Fibroblast of pulmonary artery (primary cell): ENCODE measurements around the gene MTARC1.

Source experiments
- DNase-seq: peaks from one replicate; pipeline ENCODE4 v3.0.0-alpha.2; 2010; ENCODE audit warnings: low read depth
- H3K4me3 ChIP-seq: replicated peaks from 2 replicates; pipeline ENCODE4 v1.5.1; 2011; ENCODE audit warnings: low read depth, mild to moderate bottlenecking, control low read depth, low read length, moderate library complexity
- CTCF ChIP-seq: IDR thresholded peaks from 2 replicates; pipeline ENCODE4 v1.5.1; 2011; ENCODE audit warnings: mild to moderate bottlenecking, control low read depth, low read length, inconsistent platforms; ENCODE audit errors: missing control alignments

MTARC1 gene

DNA sequence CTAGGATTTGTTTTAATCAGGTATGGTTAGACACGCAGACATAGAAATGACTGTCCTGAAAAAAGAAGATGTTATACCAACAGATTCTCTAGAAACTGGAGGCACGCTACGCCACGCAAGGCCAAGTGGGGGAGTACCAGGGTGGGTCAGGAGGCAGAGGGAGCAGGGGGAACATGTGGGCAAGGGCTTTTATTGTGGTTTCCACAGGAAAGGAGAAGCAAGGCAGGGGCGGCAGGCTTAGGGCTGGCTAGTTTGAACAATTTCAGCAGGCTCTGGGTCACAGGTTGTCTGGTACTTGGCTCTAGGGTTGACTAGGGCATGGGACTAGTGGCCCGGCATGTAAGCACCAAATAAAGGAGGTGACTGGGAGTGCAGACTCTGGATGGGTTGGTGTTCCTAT is 31.4 kb upstream of the MTARC1 start:
- DNase-seq, result no peak
- TF ChIP-seq CTCF, result no peak

GRCh38 chr1:220757441-220757840 is 29.3 kb upstream of the MTARC1 start:
- H3K4me3 ChIP-seq, result no peak overlapping the region

More for the DNA sequence above, 31.4 kb upstream of the MTARC1 start:
- no peak overlapping the region for H3K4me3 ChIP-seq

GRCh38 chr1:220759147-220759546 is 27.6 kb upstream of the MTARC1 start:
- no peak for TF ChIP-seq CTCF
- no peak overlapping the region for H3K4me3 ChIP-seq
- no peak for DNase-seq

More at GRCh38 chr1:220757441-220757840, 29.3 kb upstream of the MTARC1 start:
- no peak for TF ChIP-seq CTCF
- no peak for DNase-seq

DNA sequence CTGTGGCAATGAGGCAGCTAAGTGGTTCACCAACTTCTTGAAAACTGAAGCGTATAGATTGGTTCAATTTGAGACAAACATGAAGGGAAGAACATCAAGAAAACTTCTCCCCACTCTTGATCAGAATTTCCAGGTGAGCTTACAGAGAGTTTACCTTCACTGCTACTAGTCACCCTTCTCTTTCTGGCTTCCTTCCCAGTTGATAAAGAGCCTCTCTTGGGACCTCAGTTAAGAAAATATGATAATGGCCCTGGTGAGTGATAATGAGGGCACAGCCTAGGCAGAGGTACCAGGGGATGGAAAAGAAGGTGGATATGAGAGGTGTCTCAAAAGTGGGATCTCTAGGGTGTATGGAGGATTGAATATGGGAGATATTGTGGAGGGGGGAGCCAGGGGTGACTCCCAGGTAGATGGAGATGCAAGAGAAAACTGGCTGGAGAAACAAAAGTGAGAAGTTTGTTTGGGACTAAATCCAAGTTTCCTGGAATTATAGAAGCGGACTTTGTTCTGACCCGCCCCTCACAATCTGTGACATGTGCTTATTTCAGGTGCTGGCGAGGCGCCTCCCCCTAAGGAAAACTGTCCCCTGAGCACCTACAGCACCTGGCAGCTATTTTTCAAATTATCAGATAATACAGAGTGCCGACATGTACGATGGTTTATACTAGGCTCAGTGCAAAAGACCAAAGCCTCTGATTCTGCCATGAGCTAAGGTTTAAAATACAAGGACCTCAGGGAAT is 24.9 kb upstream of the MTARC1 start:
- DNase-seq, result no peak
- H3K4me3 ChIP-seq, result no peak overlapping the region
- TF ChIP-seq CTCF, result no peak

- DNase-seq, result no peak
- TF ChIP-seq CTCF, result no peak
- H3K4me3 ChIP-seq, result no peak overlapping the region
Measured at GRCh38 chr1:220764757-220765156, 22.0 kb upstream of the MTARC1 start.

- H3K4me3 ChIP-seq, result no peak overlapping the region
- DNase-seq, result peak; percentile 90
- TF ChIP-seq CTCF, result no peak
Measured at GRCh38 chr1:220767312-220768125, 19.2 kb upstream of the MTARC1 start.
